HG03460 (cell line): ENCODE results near the gene SLC12A7.
"Not testable (repeated sequence)": the region's sequence is repeated elsewhere in the genome, so short reads cannot be mapped to it uniquely, and the experiment has no call there.

Experiments used
- ATAC-seq: cut with Tn5 transposase; IDR thresholded peaks from one replicate; pipeline ENCODE4 v1.9.1; 2021; ENCODE audit not compliant: unreplicated experiment

The SLC12A7 gene

GRCh38 chr5:1083026-1083425, 28.8 kb downstream of the SLC12A7 start:
- ATAC-seq = not testable (repeated sequence)

- ATAC-seq = no peak
Measured at GRCh38 chr5:1081519-1081918, 30.3 kb downstream of the SLC12A7 start.

GRCh38 chr5:1080432-1080831, 31.4 kb downstream of the SLC12A7 start:
- no peak for ATAC-seq

GRCh38 chr5:1079961-1080360, 31.9 kb downstream of the SLC12A7 start:
- ATAC-seq = no peak

GRCh38 chr5:1079486-1079885, 32.4 kb downstream of the SLC12A7 start:
- ATAC-seq = no peak

DNA sequence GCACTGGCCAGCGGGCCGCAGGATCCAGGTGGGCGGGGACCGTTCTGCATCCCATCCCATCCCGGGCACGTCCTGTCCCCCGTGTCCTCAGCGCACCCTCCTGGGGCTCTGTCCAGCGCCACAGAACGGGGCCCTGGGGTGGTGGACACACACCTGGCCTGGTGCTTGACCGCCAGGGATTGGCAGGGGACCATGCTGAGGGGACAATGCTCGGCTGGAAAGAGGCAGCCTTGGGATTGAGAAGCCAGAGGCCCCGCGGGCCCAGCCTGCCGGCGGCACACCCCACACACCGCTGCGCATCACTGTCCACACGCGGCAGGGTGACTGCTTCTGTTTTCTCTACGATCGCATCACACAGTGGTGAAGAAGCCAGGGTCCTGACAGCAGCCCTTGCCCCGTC, 33.0 kb downstream of the SLC12A7 start:
- no peak for ATAC-seq

DNA sequence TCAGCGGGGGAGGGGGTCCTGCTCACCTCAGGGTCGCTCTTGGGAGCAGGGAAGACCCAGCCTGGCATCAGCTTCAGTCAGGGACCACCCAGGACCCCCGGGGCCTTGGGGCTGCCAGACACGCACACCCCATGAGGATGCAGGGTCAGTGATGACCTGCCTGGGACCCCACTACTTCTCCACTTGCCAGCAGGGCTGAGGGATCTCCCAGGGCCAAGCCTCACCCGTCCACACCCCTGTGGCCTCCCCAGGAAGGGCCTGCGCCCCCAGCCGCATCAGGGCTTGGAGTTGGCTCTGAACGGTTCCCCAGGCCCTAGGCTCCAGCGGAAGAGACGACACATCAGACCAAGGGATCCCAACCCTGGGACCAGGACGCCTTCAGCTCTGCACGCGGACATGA, 33.7 kb downstream of the SLC12A7 start:
- ATAC-seq = no peak

- no peak for ATAC-seq
Measured at GRCh38 chr5:1077491-1078020, 34.3 kb downstream of the SLC12A7 start.

DNA sequence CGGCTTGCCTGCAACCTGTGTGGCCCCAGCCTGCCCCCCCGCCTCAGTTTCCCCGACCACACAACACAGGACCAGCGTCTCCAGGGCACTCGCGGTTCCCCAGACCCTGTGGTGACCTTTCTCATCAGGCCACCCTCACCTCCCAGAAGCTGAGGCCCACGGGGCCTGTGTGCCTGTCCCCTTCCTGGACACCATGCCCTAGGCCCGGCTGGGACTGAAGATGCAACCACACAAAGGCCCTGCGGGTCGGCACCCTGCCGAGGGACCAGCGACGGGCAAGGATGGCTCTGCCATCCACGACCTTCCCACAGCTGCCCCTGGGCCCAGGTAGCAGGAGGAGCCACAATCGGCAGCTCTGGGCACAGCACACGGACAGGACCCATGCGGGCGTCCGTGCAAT, 34.8 kb downstream of the SLC12A7 start:
- no peak for ATAC-seq

GRCh38 chr5:1076406-1076805, 35.5 kb downstream of the SLC12A7 start:
- ATAC-seq = no peak

DNA sequence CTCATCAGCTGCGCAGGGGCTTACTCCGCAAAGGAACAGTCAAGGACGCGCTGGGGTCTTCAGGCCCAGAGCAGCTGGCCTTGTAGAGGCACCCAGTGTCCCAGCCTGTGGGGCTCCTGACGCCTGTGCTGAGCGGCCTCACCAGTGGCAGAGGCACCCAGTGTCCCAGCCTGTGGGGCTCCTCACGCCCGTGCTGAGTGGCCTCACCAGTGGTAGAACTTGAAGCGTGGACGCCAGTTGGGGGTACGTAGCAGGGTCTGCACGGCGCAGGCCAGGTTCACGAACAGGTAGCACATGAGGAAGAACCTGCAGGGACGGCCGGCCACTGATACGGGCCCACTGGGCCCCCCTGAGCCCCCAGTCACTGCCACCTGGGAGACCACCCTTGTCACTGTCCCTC, 35.9 kb downstream of the SLC12A7 start:
- no peak for ATAC-seq

DNA sequence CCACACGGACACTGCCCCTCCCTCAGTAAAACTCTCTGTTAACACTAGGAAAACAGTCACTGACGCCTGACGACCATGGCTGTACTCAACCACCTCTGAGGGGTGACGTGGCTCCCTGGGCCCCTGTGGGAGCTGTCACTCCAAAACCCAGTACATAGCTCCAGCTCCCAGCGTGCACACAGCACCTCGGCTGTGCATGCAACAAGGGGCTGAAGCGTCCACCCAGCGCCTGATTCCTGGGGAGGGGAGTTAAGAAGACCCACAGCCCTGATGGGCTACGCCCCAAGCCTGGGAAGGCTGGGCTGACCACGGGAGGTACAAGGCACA, 36.3 kb downstream of the SLC12A7 start:
- no peak for ATAC-seq

GRCh38 chr5:1074816-1075554, 36.9 kb downstream of the SLC12A7 start:
- no peak for ATAC-seq

GRCh38 chr5:1074226-1074625, 37.6 kb downstream of the SLC12A7 start:
- no peak for ATAC-seq

GRCh38 chr5:1073239-1074102, 38.4 kb downstream of the SLC12A7 start:
- ATAC-seq = no peak

- no peak for ATAC-seq
Measured at GRCh38 chr5:1069720-1070088, 42.2 kb downstream of the SLC12A7 start.

DNA sequence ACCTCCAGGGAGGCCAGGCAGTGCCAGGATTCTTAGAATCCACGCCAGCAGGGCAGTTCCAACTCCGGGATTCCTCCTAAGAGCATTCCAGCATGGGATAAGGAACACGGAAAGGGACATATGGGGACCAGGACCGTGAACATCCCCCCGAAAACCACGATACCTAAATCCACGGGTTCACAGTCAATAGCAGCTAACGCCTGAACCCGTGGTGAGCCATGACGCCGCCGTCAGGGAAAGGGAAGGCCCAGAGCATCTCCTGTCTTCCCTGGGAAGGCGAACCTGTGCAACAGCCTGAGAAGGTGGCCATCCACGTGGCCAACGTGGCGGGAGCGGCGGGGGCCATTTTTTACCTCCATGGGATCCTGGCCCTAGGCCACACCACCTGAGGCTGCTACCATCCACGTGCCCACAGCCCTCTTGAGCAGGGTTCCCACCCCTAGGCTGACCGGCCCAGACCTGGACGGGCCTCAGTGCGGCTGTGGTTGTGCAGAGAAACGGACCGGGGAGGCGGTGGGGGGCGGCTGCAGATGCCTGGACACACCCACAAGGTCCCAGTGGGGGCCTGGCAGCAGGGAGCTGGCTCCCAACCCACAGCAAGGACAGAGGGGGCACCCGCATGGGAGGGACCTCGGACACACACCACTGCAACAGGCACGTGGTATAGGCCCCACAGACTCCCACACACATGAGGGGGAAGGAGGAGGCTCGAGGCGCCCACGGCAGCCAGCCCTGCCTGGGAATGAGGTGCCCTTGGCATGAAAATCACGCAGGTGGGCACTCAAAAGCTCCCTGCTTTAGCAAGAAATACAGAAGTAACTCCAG, 42.8 kb downstream of the SLC12A7 start:
- no peak for ATAC-seq

- no peak for ATAC-seq
Measured at GRCh38 chr5:1068204-1068894, 43.5 kb downstream of the SLC12A7 start.

GRCh38 chr5:1067141-1068121, 44.4 kb downstream of the SLC12A7 start:
- ATAC-seq = no peak

- ATAC-seq = no peak
Measured at GRCh38 chr5:1066676-1067075, 45.2 kb downstream of the SLC12A7 start.
